Measurements from ENCODE around the gene FAM236A. TPM values are rescaled to one million over a fixed set of nuclear protein-coding genes. Genes with fewer than 3 reads are reported as not detected.
"Not testable (repeated sequence)": the region's sequence is repeated elsewhere in the genome, so short reads cannot be mapped to it uniquely, and the experiment has no call there.

FAM236A gene
- total RNA-seq, result not detected

- H3K27ac Mint-ChIP-seq; CTCF ChIA-PET; H3K4me1 Mint-ChIP-seq; H3K27me3 Mint-ChIP-seq; POLR2A ChIA-PET; DNase-seq; H3K36me3 Mint-ChIP-seq (ENCODE audit: low read depth); H3K4me3 Mint-ChIP-seq; H3K9me3 Mint-ChIP-seq: not testable (repeated sequence)
Measured at GRCh38 chrX:72937906-72938305, at the start of gene FAM236A. TSS of gene FAM236A (plus strand) at chrX:72938206. CDS start at chrX:72938263, 57 bp downstream.

- H3K4me3 Mint-ChIP-seq; H3K27ac Mint-ChIP-seq; CTCF ChIA-PET; H3K4me1 Mint-ChIP-seq; H3K27me3 Mint-ChIP-seq; H3K9me3 Mint-ChIP-seq; POLR2A ChIA-PET; H3K36me3 Mint-ChIP-seq (ENCODE audit: low read depth); DNase-seq: not testable (repeated sequence)
Measured at GRCh38 chrX:72889740-72890139, 48.3 kb upstream of the FAM236A start.

- H3K27me3 Mint-ChIP-seq; H3K4me3 Mint-ChIP-seq; H3K36me3 Mint-ChIP-seq (ENCODE audit: low read depth); H3K9me3 Mint-ChIP-seq; H3K27ac Mint-ChIP-seq; DNase-seq; CTCF ChIA-PET; POLR2A ChIA-PET; H3K4me1 Mint-ChIP-seq: not testable (repeated sequence)
Measured at GRCh38 chrX:72912315-72912714, 25.7 kb upstream of the FAM236A start, which contains the start of gene FAM236C. TSS of gene FAM236C (plus strand) at chrX:72912615. CDS start at chrX:72912715, 100 bp downstream.

- H3K9me3 Mint-ChIP-seq; H3K36me3 Mint-ChIP-seq (ENCODE audit: low read depth); H3K27me3 Mint-ChIP-seq; H3K4me1 Mint-ChIP-seq; H3K4me3 Mint-ChIP-seq; POLR2A ChIA-PET; CTCF ChIA-PET; DNase-seq; H3K27ac Mint-ChIP-seq: not testable (repeated sequence)
Measured at GRCh38 chrX:72916096-72916495, 21.9 kb upstream of the FAM236A start.

- H3K9me3 Mint-ChIP-seq; H3K27me3 Mint-ChIP-seq; H3K4me1 Mint-ChIP-seq; POLR2A ChIA-PET; H3K27ac Mint-ChIP-seq; H3K36me3 Mint-ChIP-seq (ENCODE audit: low read depth); CTCF ChIA-PET; H3K4me3 Mint-ChIP-seq; DNase-seq: not testable (repeated sequence)
Measured at GRCh38 chrX:72932283-72932682, 5.7 kb upstream of the FAM236A start.

- H3K27me3 Mint-ChIP-seq; DNase-seq; H3K36me3 Mint-ChIP-seq (ENCODE audit: low read depth); H3K4me3 Mint-ChIP-seq; H3K4me1 Mint-ChIP-seq; POLR2A ChIA-PET; H3K9me3 Mint-ChIP-seq; CTCF ChIA-PET; H3K27ac Mint-ChIP-seq: not testable (repeated sequence)
Measured at GRCh38 chrX:72936455-72936854, 1.6 kb upstream of the FAM236A start.

- H3K9me3 Mint-ChIP-seq; H3K27ac Mint-ChIP-seq; CTCF ChIA-PET; H3K4me3 Mint-ChIP-seq; H3K36me3 Mint-ChIP-seq (ENCODE audit: low read depth); H3K4me1 Mint-ChIP-seq; POLR2A ChIA-PET; H3K27me3 Mint-ChIP-seq; DNase-seq: not testable (repeated sequence)
Measured at GRCh38 chrX:72936882-72937455, 1.0 kb upstream of the FAM236A start.

- DNase-seq; H3K4me3 Mint-ChIP-seq; CTCF ChIA-PET; H3K9me3 Mint-ChIP-seq; H3K27me3 Mint-ChIP-seq; H3K4me1 Mint-ChIP-seq; H3K27ac Mint-ChIP-seq; H3K36me3 Mint-ChIP-seq (ENCODE audit: low read depth); POLR2A ChIA-PET: not testable (repeated sequence)
Measured at GRCh38 chrX:72942272-72942671, 4.3 kb downstream of the FAM236A start.

GRCh38 chrX:72943035-72943818, 5.2 kb downstream of the FAM236A start:
- H3K27ac Mint-ChIP-seq; H3K9me3 Mint-ChIP-seq; H3K36me3 Mint-ChIP-seq (ENCODE audit: low read depth); DNase-seq; CTCF ChIA-PET; POLR2A ChIA-PET; H3K4me3 Mint-ChIP-seq; H3K4me1 Mint-ChIP-seq; H3K27me3 Mint-ChIP-seq: not testable (repeated sequence)

- POLR2A ChIA-PET; H3K36me3 Mint-ChIP-seq (ENCODE audit: low read depth); H3K9me3 Mint-ChIP-seq; DNase-seq; H3K27me3 Mint-ChIP-seq; H3K4me3 Mint-ChIP-seq; CTCF ChIA-PET; H3K4me1 Mint-ChIP-seq; H3K27ac Mint-ChIP-seq: not testable (repeated sequence)
Measured at GRCh38 chrX:72943819-72944169, 5.8 kb downstream of the FAM236A start, which contains the start of gene DMRTC1. TSS of gene DMRTC1 (minus strand) at chrX:72943837. CDS start at chrX:72875694, 68,143 bp downstream.

- H3K27me3 Mint-ChIP-seq; CTCF ChIA-PET; H3K27ac Mint-ChIP-seq; H3K4me1 Mint-ChIP-seq; POLR2A ChIA-PET; H3K9me3 Mint-ChIP-seq; H3K36me3 Mint-ChIP-seq (ENCODE audit: low read depth); DNase-seq; H3K4me3 Mint-ChIP-seq: not testable (repeated sequence)
Measured at GRCh38 chrX:72959971-72960370, 22.0 kb downstream of the FAM236A start.

- DNase-seq; H3K4me1 Mint-ChIP-seq; POLR2A ChIA-PET; H3K9me3 Mint-ChIP-seq; H3K4me3 Mint-ChIP-seq; H3K36me3 Mint-ChIP-seq (ENCODE audit: low read depth); H3K27ac Mint-ChIP-seq; H3K27me3 Mint-ChIP-seq; CTCF ChIA-PET: not testable (repeated sequence)
Measured at GRCh38 chrX:72971859-72972258, 33.9 kb downstream of the FAM236A start.

- H3K27ac Mint-ChIP-seq; H3K27me3 Mint-ChIP-seq; H3K4me1 Mint-ChIP-seq; H3K9me3 Mint-ChIP-seq; POLR2A ChIA-PET; H3K4me3 Mint-ChIP-seq; CTCF ChIA-PET; H3K36me3 Mint-ChIP-seq (ENCODE audit: low read depth); DNase-seq: not testable (repeated sequence)
Measured at GRCh38 chrX:72974885-72975284, 36.9 kb downstream of the FAM236A start.

GRCh38 chrX:72980894-72981469, 43.0 kb downstream of the FAM236A start:
- H3K4me1 Mint-ChIP-seq; DNase-seq; H3K27ac Mint-ChIP-seq; POLR2A ChIA-PET; H3K4me3 Mint-ChIP-seq; H3K36me3 Mint-ChIP-seq (ENCODE audit: low read depth); H3K9me3 Mint-ChIP-seq; H3K27me3 Mint-ChIP-seq; CTCF ChIA-PET: not testable (repeated sequence)
